Suppressor macrophage treated with lipopolysaccharide for 4 hours (primary cell): Measurements from ENCODE around the gene RPS6KB1.
"Not testable (repeated sequence)": the region's sequence is repeated elsewhere in the genome, so short reads cannot be mapped to it uniquely, and the experiment has no call there.

Experiments
- DNase-seq: peaks from one replicate; pipeline ENCODE4 v3.0.0-alpha.2; 2020

The RPS6KB1 gene

GRCh38 chr17:59947310-59947709 lies 54.4 kb downstream of the RPS6KB1 start:
- DNase-seq = not testable (repeated sequence)

GRCh38 chr17:59950049-59950448 lies 57.1 kb downstream of the RPS6KB1 start:
- DNase-seq = no peak

DNA sequence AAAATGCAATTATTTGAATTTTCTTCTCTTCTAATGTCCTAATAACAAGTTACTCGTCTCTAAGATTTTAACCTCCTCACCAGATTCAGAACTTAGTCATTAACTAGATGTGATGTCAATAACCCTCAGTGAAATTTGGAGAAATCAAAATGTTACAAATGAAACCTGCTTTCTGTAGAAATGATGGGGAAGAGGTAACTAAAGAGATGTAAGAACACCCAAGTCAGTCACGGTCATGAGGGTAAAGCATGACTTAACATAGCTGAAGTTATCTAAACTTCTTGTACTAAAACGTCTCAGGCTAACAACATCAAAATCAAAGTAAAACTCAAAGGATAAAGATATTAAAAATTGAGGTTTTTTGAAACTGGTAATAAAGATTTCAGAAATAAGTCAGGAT lies 61.9 kb downstream of the RPS6KB1 start:
- no peak for DNase-seq

DNA sequence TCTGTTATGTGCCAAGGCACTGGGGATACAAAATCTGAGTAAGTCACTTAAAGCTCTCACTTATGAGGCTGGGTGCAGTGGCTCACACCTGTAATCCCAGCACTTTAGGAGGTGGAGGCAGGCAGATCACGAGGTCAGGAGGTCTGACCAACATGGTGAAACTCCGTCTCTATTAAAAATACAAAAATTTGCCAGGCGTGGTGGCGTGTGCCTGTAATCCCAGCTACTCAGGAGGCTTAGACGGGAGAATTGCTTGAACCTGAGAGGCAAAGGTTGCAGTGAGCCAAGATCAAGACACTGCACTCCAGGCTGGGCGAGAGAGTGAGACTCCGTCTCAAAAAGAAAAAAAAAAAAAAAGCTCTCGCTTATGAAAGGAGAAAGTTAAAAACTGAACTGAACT lies 66.7 kb downstream of the RPS6KB1 start:
- not testable (repeated sequence) for DNase-seq

GRCh38 chr17:59962739-59963318 lies 69.9 kb downstream of the RPS6KB1 start:
- no peak for DNase-seq

GRCh38 chr17:59963738-59964481 lies 71.0 kb downstream of the RPS6KB1 start:
- DNase-seq = peak; percentile 86

DNA sequence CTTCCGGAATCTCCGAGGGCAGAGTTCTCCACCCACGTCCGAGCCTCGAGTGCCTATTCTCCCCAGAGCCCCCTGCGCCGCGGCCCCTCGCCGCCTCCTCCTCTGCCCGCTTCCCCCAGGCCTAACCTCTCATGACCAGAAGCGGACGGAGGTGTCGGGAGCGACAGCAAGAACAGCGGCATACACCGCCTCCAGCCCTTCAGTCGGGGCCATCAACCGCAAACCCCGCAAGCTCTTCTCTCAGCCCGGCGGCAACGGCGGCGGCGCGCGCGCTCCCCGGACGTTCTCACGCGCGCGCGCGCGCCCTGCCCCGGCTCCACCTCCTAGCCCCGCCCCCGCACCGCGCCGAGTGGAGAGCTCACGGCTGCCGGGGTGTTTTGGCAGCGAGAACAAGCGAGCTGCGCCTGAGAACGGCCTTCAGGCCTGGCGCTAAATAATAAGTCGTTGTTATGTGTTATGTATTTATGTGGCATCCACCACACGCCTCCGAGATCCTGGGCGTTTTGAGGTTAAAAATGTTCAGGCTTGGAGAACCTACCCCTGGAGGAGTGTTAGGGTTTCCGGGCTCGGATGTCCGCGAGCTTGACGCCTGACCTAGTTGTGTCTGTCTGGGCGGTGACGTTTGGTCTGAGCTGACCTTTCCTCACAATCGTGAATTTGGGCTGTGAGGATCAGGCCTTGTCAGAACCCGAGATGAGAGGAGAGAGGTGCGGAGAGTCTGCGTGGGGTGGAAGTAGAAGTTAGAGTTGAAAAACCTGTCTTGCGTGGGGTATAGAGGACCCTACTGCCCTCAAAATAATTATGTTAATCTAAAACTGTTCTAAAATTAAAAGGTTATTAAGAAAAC lies 71.8 kb downstream of the RPS6KB1 start, which contains the start of gene RNFT1:
Gene RNFT1 (minus strand): TSS at position 259 of the 847 bp plus-strand sequence. CDS start 77 bp downstream, at position 182.
- peak; percentile 98 for DNase-seq

- DNase-seq = not testable (repeated sequence)
These were observed 78.8 kb downstream of the RPS6KB1 start for GRCh38 chr17:59971771-59972170.

DNA sequence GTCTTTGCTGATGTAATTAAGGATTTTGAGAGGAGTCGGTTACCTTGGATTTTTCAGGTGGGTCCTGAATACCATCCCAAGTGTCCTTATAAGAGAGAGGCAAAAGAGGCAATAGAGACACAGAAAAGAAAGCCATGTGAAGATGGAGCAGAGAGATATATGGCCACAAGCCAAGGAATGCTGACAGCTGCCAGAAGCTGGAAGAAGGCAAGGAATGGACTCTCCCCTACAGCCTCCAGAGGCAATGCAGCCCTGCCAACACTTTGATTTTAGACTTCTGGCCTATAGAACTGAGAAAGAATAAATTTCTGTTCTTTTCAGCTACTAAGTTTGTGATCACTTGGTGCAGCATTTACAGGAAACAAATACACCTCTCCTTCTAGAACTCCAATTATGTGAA lies 79.9 kb downstream of the RPS6KB1 start:
- DNase-seq = no peak

DNA sequence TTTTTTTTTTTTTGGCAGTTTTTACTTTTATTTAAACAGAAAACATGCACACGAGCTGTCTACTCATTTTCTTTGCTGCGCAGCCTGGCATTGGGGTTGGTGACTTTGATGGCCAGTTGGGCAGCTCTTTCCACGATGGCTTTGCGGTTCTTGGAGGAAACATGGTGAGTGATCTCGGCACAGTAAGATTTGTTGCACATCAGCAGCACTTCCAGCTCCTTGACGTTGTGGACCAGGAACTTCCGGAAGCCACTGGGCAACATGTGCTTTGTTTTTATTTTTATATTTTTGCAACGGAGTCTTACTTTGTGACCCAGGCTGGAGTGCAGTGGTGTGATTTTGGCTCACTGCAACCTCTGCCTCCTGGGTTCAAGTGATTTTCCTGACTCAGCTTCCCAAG lies 80.6 kb downstream of the RPS6KB1 start:
- not testable (repeated sequence) for DNase-seq

DNA sequence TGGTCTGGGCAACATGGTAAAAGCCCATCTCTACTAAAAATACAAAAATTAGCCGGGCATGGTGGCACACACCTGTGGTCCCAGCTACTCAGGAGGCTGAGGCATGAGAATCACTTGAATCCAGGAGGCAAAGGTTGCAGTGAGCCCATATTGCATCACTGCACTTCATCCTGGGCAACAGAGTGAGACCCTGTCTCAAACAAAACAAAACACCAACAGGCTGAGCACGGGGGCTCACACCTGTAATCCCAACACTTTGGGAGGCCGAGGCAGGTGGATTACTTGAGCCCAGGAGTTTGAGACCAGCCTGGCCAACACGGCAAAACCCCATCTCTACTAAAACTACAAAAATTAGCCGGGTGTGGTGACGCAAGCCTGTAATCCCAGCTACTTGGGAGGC lies 82.2 kb downstream of the RPS6KB1 start:
- not testable (repeated sequence) for DNase-seq

DNA sequence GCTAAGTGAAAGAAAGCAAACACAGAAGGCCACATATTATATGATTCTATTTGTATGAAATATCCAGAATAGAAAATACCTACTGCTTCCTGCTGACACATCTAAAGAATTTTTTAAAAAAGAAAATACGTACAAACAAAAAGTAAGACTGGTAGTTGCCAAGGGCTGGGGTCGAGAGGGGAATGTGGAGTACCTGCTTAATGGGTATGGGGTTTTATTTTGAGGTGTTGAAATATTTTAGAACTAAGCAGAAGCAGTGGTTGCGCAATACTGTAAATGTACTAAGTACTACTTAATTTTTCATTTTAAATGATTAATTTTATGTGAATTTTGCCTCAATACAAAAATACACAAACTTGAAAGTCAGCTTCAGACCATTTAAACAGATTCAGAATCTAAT lies 103.7 kb downstream of the RPS6KB1 start:
- DNase-seq = not testable (repeated sequence)
